NCI-H2029 treated with DMSO at 0.1 percent for 48 hours (cell line): ENCODE data around the gene CLMP.
"Not testable (repeated sequence)": the region's sequence is repeated elsewhere in the genome, so short reads cannot be mapped to it uniquely, and the experiment has no call there.

Experiments
- DNase-seq: peaks from one replicate; lab custom pipeline; 2025; lab: John Stamatoyannopoulos, UW

Gene CLMP

DNA sequence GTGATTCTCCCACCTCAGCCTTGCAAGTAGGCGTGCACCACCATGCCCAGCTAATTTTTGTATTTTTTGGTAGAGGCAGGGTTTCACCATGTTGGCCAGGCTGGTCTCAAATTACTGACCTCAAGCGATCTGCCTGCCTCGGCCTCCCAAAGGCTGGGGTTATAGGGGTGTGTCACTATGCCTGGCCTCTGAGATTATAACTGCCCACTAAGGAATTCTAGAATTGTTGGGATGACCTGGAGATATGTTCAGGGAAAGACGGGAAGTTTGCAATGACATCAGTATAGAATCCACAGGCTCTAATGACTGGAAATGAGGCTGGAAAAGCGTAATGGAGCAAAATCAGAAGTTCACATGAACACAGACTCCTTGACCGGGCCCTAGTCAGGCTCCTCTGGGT lies 62.2 kb downstream of the CLMP start:
- no peak for DNase-seq

DNA sequence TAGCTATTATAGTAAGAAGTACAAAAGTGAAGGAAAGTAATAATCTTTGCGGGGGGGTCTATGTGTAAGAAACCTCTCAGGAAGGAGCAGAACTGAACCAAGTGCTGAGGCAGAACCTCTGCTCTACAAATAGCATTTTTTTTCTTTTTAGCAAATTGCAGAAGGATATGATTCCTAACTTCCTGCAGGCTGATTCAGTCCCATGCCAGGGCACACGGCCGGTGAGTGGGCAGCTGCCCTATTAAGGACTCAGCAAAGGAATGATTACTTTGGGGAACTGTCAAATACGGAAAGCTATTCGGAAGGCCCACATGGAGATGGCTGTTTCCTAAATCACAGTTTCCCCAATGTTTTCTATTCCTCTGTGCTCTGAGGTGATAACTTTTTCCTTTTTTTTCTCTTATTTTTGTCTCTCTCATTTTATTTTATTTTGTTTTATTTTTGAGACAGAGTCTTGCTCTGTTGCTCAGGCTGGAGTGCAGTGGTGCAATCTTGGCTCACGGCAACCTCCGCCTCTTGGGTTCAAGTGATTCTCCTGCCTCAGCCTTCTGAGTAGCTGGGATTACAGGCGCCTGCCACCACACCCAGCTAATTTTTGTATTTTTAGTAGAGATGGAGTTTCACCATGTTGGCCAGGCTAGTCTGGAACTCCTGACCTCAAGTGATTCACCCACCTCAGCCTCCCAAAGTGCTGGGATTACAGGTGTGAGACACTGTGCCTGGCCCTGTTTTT lies 62.8 kb downstream of the CLMP start:
- DNase-seq = not testable (repeated sequence)

DNA sequence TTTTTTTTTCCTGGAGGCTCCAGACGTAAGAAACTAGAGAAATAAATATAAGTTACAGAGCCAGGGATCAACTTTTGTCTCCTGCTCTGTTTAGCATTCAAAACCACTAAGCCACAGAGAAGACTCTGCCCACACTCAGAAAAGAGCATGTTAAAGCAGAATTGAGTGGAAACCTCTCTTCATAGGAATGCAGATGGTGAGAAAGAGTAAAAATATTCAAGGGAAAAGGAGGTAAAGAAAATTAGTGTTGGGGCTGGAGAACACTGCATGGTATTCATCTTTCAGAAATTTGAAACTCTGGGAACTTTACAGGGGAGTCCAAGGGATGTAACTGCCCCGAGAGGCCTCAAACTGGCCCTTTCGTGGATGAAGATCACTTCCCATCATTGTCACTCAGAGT lies 65.1 kb downstream of the CLMP start:
- DNase-seq = no peak

DNA sequence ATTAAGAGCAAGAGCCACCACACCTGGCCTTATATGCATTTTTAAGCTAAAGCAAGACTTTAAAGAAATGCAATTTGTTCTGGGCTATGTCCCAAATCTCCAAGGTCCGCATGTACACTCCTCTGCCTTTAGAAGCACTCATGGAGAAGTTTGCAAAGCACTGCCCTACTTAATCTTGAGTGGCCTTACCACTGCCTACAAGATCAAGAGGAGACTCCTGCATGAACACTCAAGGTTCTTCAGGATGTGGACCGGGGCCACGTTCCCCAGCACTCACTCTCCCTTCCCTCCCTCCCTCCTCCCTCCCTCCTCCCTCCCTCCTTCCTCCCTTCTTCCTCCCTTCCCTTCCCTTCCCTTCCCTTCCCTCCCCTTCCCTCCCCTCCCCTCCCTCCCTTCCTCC lies 69.9 kb downstream of the CLMP start:
- no peak for DNase-seq

DNA sequence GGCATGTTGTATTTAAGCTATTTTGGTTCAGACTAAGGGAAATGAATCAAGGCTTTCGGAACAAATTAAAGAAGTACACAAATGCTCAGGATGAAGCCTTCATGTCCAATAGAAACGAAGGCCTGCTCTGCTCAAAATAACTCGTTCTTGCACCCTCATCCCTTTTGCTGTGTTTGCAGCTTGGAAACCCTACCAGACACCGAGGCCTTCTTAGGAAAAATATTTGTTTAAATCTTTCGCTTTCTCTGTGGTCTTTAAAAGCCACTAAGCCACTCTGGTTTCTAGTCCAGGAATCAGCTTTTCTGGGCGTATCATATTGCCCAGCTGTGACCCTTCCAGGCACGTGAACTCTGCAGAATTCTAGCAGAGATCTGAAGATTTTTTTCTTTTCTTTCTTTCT lies 72.2 kb downstream of the CLMP start:
- DNase-seq = no peak

DNA sequence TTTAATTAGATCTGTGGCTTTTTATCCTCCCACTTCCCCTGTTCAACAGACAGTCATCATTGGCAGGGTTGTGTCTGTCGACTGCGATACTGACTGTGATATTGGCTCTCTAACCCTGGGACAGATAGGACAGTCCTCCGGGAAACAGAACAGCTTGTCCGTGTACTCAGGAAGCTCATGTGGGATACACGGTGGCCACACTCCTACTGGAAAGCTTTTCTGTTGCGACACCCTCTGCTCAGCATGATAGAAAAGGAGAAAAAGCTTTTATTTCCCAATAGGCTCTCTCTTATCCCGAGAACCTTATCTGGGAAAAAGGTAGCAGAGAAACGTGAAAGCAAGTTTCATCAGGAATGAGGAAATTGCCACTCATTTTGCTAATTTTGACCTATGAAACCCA lies 72.7 kb downstream of the CLMP start:
- DNase-seq = no peak

DNA sequence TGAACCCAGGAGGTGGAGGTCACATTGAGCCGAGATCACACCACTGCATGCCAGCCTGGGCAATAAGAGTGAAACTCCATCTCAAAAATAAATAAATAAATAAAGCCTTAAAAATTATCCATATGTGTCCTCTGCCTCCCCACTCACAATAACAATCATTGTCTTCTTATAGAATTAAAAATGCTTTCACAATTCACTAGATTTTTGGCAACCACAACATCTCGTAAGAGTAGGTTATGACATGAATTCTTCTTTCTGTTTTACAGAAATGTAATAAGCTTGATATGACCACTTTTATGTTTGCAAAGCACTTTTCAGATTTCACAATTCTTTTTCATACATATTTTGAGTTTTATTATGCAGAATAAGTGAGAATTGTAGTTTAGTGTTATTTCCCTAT lies 78.6 kb downstream of the CLMP start:
- no peak for DNase-seq

DNA sequence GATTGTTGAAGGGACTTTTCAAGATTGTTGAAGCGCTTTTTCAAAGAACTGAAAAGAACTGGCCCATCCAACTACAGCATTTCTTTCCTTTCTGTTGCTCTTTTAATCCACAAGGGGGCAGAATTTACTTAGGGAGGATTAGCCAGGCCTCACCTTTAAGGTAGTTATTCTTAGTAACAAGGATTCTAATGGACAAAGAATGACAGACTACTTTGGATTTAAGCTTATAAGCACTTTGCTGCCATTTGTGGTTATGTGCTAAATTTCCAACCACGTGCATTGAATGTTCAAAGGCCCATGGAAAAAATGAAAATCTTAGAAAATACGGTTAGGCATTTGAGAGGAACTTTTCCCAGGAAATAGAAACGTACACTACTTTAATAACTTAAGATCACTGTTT lies 83.6 kb downstream of the CLMP start:
- peak; percentile 65 for DNase-seq

DNA sequence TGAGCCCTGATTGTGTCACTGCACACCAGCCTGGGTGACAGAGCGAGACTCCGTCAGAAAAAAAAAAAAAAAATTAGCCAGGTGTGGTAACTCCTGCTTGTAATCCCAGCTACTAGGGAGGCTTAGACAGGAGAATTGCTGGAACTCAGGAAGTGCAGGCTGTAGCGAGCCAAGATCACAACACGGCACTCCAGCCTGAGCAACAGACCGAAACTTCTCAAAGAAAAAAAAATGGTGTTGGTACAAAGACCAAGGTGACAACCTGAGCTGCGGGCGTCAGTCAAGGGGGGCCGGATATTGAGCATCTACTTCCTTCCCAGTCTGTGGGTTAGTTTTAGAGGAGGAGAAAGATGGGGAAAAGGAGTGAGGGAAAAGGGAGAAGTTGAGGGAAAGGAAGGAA lies 84.7 kb downstream of the CLMP start:
- DNase-seq = no peak

DNA sequence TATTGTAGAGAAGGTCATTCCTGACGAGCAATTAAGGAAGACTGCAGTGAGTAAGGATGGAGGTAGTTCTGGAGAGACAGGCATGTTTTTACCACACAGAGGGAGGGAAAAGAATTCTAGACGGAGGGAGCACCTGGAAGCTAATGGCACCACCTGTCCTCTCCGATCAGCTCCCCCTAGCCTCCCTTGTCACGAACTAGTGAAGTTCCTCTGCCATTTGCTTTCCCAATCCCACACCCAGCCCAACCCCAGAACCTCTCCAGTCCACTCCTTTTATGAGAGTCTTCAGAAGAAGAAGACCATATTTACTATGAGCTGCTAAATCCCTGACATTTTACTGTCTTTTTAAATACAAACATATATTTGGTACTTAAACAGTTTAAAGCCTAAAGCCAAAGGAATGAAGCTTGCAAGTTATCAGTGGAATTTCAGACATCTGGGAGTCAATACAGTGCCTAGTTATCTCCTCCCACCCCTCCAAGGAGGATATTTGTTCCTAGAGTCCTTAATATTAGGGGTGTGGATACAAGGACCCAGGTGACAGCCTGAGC lies 87.0 kb downstream of the CLMP start:
- no peak for DNase-seq

DNA sequence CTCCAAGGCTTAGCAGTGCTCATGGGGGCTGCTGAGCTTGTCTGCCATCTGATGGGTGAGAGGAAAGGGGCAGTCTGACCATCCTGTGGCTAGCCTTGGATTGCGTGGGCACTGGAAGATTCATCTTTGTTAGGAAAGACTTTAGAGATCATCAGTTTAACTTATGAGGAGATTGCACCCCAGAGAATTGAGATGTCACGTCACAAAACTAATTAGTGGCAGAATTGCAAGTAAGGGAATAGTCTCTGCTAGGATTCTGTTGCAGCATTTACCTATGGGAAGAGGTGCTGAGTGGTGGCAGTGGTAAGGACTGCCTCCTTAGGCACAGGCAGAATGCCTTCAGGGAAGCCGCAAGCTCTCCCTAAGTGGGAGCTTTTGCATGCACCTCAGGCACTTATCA lies 90.4 kb downstream of the CLMP start:
- DNase-seq = no peak

DNA sequence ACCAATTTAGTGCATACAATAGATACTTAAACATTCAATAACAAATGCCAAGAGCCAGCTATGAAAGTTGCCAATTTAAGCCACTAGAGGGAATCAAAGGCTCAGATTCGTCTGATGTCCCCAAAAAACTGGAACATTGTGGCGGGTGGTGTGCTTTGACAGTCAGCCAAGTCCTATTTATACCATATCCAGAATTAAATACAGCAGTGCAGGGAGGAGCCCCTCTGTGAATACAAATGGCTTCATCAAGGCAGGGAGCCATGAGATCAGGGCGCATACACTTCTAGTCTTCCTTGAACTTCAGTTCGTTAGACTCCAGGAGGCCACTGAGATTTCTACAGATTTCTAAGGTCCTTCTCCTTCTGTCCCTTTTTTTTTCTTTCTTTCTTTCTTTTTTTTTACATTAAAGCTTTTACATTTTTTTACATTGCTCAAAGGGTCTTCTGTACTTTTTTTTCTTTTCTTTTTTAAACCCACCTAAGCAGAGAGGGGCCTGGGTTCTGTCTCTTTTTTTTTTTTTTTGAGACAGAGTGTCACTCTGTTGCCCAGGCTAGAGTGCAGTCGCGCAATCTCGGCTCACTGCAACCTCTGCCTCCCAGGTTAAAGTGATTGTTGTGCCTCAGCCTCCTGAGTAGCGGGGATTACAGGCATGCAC lies 91.6 kb downstream of the CLMP start:
- DNase-seq = peak; percentile 89

DNA sequence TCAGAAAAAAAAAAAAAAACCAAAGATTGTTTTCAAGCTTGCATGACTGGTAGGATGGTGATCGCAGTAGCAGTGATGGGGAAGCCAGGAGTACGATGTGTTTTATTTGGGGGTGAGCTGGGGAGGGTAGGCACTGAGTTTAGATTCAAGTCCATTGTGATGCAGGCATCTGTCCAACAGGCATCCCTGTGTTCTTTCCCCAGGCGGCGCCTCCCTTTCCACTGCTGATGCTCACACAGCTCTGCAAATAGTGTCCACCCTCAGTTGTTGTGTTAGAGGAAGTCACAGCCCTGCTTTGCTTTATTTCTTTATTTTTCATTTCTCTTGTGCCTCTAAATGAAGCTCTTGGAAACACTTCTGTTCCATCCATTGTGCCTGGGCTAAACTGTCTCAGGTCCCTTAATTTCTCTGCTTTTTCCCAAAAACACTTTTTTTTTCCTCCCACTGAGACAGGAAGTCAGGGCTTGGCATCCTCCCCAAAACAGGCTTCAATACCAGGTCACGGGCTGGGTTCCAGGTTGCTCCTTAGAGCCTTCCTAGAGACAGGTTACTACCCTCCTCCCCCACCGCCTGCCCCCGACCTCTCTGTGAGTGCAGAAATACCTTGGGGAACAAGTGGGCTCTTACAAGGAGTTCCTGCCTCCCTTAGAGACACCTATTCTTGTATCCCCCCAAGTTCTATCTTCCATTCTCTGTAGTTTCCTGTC lies 94.5 kb downstream of the CLMP start:
- peak; percentile 56 for DNase-seq

DNA sequence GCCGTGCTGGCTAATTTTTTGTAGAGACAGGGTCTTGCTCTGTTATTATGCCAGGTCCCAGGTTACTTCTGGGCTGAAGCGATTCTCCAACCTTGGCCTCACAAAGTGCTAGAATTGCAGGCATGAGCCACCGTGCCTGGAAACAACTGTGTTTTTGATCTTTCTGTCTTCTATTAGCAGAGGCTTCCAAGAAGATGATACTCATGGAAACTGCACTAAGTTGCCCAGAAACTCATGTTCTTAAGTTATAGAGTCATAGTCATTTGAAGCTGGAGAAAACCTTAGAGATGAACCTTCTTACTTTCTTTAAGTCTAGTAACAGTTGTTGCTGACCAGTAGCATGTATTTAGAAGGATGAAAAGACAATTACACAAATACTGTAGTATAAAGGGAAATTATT lies 96.1 kb downstream of the CLMP start:
- DNase-seq = no peak

DNA sequence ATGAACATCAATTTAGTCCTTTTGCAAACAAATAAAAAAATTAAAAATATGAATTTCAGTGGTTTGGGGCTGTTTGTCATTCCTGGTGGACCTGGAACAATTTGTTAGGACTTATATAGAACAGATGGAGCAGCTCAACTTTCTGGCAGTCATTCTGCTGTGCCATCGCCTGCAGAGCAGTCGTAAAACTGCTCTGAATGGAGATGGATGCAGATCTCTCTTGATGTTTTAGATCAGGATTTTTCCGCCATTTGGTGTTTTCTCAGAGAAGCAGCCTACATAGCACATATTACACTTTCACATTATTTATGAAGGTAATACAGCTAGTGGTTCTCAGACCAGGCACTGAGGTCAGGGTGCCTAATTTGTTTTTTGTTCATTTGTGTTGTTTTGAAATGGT lies 101.3 kb downstream of the CLMP start:
- DNase-seq = no peak

DNA sequence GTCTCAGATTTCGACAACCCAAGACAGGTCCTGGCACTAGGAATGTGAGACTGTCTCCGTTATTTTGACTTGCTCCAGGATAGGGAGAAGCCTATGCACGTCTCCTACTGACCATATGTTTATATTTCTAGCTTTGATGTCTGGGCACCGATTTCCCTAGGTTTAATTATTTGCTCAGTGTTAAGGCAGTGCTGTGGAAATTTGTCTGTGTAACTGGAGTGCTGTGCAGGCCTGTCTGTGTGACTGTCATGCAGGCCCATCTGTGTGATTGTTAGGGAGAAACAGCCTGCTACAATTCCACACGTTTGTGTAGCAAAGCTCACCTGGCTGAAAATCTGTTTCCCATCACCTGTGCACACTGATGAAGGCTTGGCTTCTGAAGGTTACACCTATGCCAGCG lies 103.5 kb downstream of the CLMP start:
- DNase-seq = no peak

DNA sequence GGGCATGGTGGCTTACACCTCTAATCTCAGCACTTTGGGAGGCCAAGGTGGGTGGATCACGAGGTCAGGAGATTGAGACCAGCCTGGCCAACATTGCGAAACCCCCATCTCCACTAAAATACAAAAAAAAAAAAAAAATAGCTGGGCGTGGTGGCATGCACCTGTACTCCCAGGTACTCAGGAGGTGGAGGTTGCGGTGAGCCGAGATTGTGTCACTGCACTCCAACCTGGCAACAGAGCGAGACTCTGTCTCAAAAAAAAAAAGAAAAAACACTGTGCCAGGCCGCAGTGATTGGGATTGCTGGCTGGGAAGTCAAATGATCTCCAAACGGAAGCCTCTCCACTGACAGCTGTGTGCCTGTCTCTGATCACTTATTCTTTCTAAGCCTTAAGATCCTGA lies 104.9 kb downstream of the CLMP start:
- DNase-seq = not testable (repeated sequence)

DNA sequence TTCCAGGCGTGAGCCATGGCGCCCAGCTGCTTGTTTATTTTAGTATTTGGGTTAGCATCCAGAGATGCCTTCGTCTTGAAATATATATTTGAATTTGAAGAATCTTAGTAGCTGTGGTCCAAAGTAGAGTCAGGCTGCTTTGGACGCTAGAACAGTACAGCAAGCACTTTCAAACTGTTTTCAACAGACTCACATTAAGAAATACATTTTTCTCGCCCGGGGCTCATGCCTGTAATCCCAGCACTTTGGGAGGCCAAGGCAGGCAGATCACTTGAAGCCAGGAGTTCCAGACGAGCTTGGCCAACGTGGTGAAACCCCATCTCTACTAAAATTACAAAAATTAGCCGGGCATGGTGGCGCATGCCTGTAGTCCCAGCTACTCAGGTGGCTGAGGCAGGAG lies 106.2 kb downstream of the CLMP start:
- not testable (repeated sequence) for DNase-seq

DNA sequence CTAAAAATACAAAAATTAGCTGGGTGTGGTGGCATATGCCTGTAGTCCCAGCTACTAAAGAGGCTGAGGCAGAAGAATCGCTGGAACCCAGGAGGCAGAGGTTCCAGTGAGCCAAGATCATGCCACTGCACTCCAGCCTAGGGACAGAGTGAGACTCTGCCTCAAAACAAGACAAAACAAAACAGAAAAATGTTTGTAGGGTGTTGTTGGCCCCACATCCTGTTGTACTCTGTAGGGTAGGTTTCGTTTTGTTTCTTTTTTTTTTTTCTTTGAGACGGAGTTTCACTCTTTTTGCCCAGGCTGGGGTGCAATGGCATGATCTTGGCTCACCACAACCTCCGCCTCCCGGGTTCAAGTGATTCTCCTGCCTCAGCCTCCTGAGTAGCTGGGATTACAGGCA lies 107.4 kb downstream of the CLMP start:
- not testable (repeated sequence) for DNase-seq

DNA sequence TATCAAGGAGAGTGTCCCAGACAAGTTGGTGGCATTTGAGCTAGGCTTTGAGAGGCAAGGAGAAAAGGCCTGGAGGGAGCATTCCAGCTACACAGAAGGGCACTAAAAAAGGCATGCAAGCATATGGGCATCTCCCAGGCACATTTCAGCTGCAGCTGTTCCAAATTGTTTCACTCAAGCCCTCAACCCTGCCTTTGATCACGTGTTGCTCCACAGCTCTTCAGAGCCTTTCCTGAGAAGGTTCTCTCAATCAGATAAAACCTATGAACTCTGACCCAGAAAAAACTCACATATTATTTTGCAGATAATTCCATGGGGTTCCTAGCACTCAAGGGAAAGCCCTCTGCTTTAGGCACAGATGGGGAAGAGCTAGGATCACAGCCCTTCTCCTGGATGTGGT lies 108.7 kb downstream of the CLMP start:
- DNase-seq = no peak

DNA sequence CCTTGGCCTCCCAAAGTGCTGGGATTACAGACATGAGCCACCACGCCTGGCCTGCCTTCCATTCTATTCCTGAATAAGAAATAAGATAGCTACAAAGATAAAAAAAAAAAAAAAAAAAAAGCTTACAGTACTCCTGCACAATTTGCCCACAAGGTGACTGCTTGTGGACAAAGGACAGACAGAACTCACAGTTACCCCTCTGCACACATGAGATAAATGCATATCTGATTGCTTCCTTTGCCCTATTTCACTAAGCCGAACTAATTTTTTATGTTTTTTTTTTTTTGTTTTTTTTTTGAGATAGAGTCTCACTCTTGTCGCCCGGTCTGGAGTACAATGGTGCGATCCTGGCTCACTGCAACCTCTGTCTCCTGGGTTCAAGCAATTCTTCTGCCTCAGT lies 109.6 kb downstream of the CLMP start:
- DNase-seq = no peak

DNA sequence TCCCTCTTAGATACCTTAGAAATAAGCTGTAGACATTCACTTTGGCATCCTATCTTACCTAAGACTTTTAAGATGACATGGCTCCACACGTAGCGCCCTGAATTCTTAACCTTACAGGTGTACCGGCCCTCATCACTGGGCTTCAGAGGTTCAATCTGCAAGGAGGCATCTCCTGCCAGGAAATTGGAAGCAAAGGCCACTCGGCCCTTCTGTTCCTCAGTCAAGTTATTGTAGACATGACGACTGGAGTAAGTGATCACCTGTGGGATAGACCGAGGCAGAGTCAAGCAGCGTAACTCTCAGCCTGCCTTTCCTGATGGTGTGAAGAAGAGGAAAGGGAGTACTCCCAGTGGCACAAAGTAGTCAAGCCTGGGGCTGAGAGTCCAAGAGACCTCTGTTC lies 110.6 kb downstream of the CLMP start:
- DNase-seq = no peak

DNA sequence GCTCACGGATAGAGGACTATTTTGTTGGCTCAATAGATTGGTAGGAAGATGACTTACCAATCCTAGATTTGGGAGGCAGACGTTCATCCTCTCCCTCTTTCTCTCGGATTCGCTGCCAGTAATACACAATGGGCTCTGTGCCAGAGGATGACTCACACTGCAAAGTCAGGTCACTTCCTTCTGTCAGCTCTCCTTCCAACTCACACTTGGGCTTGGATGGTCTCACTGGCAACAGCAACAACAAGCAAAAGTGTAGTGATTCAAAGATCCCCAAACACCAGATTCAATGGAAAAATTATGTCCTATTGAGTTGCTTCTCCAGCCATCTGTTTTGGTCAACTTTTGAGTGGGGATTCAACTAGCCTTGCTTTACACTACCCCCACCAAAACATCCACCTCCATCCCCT lies 111.4 kb downstream of the CLMP start:
- peak; percentile 93 for DNase-seq
